HG03432 (cell line): ENCODE data around the gene PHLPP1.
"Not testable (repeated sequence)": the region's sequence is repeated elsewhere in the genome, so short reads cannot be mapped to it uniquely, and the experiment has no call there.

Source experiments
- ATAC-seq: cut with Tn5 transposase; IDR thresholded peaks from one replicate; pipeline ENCODE4 v1.9.1; 2021; ENCODE audit warnings: mild to moderate bottlenecking, moderate library complexity; ENCODE audit not compliant: unreplicated experiment

PHLPP1 gene

DNA sequence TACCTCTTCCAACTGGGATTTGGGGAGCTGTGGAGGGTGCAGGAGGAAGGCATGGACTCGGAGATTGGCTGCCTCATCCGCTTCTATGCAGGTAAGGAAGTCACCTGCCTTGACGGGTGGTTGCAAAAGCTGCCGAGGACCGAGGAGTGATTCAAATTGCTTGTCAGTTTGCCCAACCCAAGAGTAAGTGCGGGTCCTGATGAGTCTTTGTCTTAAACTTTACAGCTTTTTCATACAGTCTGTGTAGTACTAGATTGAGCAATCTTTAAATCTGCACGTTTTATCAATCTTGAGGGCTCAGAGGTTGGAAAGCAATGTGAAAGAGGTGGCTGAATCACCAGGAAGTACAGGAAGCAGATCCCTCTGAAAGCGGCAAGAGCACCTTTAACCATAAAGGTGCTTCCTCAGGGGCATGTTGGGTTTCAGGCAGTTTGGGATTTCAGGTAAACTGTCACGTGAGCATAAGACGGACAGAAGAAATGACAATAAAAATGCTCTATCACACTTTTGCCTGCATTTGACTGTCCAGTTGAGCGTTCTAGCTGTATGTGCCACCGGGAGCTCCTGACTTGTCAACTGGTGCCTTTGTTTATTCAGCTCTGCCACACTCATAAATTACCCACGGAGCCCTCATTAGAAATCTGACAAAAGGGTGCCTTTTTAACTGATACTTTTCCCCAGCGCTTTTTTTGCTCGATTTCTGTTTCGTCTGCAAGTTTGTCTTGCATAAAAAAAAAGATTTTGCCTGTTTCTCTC, 2.0 kb downstream of the PHLPP1 start:
- ATAC-seq: no peak

DNA sequence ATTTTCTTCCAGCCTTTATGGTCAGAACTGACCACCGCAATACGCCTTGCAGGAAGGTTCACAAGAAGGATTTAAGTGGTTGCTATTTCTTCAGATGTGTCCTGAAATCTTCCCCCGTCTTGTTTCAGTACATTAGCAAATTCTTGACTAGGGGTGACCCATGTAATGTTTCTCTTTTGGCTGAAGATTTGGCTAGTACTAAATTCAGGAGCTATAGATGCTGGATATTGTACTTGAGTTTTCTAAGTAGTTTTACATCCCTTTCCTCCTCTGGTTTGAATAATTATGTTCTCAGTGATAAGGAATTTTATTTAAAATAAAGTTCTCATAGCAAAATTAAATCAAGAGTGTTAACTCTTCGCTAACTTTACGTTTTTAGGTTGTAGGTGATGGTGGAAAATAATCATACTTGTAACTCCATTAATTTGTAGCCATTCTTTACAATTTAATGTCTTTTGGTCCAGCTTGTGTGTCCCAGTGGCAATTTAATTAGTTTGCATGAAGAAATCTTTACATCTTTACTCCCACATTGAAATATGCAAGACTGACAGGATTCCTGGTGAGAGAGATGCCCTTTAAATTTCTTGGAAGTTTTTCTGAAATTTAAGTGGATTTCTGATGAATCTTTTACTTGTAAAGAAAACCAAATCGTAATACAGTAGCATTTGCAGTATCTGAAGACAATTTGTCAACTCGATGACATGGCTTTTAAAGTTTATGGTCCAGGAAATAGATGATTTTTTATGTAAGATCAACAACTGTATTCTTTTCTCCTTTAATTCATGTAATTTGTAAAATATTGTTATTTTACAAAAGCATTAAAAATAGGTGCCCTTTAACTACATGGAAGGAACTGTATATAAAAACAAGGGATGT, 2.8 kb downstream of the PHLPP1 start:
- no peak for ATAC-seq

DNA sequence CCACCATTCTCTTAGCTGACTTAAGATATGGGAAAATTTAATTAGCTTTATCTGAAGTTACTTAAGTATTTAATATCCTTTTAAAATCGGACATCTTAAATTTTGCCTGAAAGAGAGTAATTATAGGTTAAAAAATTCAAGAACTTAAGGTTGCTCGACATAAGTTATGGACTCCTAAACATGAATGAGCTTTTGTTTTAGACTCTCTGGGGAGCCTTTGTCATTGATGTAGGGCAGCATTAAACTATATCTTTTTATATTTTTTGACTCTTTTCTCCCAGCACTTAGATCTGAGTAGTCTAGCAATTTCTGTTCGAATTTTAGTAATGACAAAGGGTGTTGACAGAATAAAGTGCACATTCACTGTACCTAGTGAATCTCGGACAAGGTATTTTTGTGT, 4.7 kb downstream of the PHLPP1 start:
- no peak for ATAC-seq

DNA sequence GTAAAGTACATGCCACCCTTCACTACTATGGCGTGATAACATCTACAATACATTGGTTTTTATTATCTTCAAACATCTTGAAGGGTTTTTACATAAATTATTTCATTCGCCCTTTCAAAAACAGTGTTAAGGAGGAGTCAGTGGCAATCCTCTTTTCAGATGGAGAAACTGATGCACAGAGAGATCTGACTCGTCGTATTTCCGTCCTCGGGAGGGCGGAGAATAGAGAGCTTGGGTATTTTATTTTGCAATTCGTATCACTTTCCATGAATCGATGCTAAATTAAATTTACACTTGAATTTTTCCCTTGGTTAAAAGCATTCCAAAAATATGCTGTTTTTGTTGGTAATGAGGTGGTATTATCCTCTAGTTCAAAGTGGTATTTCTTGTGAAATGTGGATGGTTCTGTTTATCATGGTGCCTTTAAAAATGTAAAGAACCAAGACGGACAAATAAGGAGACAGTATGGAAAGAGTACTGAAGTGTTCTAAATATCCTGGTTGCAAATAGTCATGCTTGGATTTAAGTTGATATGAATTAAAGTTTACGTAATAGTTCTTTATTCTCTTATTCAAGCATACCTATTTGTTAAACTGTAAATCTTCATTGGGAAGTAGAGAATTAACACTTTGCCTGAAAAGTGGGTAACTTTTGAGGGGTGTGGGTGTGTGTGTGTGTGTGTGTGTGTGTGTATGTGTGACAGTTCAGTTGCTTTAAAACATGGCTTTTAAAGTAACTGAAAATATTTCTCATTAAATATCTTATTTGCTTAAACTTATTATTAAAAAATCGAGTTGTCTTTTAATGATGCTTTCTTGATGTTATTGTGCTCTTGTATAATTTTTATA, 5.6 kb downstream of the PHLPP1 start:
- no peak for ATAC-seq

DNA sequence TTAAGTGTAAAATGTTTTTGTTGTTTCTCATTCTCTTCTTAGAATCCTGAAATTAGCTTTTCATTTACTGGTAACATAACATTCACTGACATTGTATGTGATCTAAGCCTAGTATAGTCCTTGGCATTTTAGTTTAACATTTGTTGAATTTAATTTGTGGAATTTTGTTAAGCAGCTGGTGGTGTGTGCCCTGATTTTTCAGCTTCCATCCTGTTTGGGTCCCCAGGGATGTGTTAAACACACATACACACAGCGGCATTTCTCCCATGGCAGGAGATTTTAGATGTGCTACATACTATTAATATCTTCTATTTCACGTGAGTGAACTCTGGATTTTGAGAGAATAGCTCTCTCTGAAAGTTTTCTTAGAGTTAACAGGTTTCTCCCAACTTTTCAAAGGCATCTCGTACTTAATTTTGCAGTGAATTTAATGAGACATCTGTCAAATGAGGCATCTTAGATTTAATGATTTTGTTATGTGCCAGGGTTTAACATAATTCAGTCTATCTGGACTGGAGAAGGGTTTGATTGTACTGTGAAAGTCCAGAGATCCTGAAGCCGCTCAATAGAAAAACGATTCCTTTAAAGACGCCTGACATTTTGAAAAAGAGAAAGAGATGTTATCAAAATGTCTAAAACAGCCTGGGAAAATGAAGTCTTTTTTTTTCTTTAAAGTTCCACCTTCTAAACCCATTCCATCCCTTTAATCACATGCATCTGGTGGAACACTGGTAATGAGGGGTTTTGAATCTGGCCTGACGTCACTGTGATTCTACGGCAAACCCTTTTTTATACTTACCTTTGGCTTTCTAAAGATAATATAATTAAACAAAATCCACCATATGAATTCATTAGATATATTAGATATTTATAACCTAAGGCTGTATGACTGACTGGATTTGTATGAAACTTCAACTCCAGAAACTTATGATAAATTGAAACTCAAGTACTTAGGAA, 6.8 kb downstream of the PHLPP1 start:
- ATAC-seq: no peak

DNA sequence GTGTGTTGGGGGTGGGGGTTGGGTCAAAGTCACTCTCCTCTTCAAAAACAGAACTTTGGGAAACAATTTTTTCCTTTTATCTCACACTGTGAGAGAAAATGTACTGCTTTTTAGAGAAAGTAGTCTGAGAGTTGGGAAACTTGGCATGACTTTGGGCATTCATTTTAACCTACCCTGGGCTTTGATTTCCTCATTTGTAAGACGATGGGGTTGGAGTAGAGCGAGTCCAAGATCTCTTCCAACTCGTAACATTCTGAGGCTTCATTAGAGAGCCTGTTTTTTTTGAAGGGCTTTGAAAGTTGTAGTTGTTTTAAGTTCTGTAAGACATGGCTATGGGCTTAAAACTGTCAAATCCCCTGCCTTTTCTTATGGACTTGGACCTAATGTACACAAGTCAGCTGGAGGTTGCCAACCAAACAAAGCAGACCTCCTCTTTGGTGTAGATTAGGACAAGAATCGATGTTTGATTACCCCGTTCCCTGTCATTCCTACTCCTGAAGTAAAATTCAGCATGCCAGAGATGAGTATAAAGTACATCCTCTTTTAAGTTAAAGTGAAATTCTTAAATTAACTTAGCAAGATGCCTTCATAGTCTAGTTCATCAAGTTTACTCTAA, 8.4 kb downstream of the PHLPP1 start:
- ATAC-seq: no peak

DNA sequence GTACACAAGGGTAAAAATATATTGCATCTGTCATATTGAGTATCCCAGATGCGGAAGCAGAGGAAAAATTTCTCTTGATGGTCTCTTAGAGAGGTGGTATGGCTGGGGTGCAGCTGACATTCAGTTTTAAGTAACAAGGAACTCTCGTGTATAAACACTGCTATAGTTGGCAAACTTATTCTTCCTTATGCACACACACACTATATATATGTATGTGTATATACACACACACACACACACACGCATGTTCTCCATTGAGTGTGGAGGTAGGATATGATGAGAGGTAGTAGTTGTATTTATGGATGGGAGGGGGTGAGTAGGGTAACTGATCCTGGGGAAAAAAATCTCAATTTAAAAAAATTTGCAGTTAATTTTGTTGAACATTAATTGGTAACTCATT, 10.6 kb downstream of the PHLPP1 start:
- no peak for ATAC-seq

DNA sequence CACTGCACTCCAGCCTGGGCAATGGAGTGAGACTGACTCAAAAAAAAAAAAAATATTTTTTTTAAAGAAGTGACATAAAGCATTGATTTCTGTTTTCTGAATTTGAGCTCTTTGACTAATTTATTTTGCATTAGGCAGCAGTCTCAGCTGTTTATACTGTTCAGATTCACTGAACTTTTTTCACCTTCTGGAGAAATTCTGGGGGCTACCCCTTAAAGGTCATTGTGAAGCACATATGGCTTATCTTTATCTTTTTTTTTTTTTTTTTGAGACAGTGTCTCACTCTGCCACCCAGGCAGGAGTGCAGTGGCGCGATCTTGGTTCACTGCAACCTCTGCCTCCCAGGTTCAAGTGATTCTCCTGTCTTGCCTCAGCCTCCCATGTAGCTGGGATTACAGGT, 12.9 kb downstream of the PHLPP1 start:
- no peak for ATAC-seq

DNA sequence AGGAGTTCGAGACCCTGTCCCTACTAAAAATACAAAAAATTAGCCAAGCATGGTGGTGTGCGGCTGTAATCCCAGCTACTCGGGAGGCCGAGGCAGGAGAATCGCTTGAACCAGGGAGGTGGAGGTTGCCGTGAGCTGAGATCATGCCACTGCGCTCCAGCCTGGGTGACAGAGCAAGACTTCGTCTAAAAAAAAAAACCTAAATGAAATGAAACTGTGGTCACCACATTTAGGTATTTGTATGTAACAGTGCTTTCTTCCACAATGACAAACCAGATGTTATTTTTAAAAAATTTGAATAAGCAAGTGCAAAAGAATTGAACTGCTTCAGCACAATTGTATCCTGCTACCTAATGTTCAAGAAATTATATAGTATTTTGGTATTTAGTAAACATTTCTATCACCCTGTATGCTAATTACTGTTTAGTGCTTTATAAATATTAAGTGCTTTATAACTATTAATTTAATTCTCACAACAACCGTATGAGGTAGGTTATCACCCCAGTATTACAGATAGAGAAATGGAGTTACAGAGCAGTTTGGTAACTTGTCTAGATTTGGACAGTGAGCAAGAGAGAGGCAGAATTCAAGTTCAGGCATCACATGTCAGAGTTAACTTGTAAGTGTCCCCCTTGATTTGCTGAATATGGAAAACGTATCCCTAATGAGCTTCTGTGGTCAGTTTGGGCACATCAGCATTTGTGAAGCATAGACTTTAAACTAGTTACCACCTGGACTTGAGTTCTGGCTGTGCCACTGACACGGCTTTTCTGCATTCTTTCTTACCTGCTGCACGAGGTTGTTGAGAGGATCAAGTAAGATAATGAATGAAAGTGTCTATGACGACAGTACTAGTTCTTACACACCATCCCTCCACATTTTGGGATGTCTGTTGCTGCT, 14.4 kb downstream of the PHLPP1 start:
- ATAC-seq: peak; percentile 92

DNA sequence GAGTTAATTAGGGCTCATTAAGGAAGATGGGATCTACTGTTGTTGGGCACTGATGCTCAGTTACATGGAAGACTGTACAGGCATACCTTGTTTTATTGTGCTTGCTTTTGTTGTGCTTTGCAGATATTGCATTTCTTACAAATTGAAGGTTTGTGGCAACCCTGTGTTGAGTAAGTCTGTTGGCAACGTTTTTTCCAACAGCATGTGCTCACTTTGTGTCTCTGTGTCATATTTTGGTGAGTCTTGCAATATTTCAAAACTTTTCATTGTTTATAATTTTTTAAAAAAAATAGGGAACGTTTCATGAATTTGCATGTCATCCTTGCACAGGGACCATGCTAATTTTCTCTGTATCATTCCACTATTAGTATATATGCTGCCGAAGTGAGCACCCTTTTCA, 15.6 kb downstream of the PHLPP1 start:
- ATAC-seq: no peak

DNA sequence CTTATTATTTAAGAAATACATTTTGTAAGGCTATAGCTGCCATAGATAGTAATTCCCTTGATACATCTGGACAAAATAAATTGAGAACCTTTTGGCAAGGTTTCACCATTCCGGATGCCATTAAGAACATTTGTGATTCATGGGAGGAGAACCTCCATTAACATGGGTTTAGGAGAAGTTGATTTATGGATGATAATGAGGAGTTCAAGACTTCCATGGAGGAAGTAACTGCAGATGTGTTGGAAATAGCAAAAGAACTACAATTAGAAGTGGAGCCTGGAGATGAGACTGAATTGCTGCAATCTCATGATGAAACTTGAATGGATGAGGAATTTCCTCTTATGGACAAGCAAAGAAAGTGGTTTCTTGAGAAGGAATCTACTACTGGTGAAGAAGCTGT, 17.3 kb downstream of the PHLPP1 start:
- ATAC-seq: no peak

DNA sequence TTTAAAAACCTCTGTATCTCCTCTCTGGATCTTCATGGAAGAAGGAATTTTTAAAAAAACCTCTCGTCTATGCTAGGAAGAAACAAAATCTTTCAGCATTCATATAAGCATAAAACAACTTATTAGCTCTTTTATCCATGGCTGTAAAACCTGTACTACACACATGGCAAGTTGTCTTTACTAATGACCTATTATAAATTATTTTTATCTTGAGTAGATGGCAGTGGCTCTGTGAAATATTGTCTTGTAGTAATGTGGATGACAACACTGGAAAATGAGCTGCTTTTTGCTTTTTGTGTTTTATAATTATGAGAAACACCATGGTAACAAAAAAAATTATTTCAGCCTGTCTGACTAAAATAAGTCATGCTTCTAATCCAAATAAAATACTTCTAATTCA, 18.9 kb downstream of the PHLPP1 start:
- ATAC-seq: no peak

DNA sequence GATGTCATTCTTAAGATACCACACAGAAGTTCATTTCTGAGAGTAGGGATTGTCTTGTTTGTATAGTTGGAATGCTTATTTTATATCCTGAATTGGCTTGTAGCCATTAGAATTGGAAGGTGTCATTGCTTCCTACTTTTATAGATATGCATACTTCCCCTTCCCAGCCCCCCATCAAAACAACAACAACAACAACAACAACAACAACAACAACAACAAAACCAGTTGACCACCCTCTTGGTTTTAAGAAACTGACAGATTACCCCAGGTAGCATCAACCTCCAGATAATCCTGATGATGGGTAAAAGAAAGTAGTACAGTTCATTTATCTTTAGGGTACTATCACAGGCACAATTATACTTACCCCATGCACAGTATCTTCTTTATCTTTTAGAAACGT, 20.0 kb downstream of the PHLPP1 start:
- no peak for ATAC-seq

DNA sequence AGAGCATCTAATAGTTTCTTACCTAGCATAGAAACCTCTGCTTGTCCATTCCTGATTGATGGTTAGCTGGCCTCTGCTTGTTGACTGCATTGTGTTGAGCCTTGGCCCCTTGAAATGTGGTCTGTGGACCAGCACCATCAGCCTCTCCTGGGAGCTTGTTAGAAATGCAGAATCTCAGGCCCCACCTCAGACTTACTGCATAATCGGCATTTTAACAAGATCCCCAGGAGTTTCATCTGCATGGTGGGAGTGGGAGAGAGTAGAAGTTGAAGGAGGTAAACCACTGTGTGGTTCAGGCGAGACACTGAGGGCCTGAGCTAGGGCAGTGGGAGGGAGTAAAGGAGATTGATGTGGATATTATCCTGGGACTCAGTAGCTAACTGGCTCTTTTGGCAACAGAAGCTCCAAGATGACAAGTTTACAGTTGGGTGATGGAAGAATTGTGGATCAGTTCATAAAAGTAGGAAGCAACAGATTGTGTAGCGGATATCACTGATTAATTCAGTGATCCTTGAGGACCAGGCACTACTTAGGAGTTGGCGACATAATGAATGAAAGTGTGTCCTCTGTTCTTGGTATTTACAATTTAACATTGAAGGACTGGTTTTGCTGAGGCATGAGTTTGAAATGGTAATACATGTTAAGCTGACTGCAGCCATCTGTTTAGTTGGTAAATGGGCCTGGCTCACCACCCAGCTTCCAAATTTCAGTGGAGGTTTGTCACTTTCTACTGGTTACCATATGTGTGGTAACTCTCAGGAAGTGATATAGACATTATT, 20.9 kb downstream of the PHLPP1 start:
- no peak for ATAC-seq

DNA sequence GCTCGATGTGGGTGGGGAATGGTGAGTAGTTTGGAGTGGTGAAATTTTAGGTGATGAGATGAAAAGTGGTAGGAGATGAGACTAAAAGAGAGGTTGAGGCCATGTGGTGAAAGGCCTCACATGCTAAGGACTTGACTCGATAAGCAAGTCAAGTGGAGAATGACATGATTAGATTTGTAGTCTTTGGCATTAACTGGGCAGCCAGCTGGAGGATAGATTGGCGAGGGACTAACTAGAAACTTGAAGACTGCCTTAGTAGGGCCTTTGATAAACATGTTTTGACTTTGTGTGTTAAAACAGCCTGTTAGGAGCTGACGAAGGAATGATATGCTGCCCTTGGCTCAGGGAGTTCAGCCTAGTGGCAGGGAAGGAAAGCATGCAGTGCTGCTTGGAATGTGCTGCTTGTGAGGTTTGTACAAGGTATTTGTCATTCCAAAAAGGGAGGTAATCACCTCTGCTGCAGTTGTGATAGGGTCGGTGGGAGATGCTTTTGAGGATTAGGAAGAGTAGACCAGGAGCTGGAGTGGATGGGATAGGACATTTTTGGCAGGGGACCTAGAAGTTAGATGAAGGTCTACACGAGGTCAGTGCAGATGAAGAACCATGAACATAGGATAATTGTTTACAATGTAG, 22.0 kb downstream of the PHLPP1 start:
- ATAC-seq: no peak

DNA sequence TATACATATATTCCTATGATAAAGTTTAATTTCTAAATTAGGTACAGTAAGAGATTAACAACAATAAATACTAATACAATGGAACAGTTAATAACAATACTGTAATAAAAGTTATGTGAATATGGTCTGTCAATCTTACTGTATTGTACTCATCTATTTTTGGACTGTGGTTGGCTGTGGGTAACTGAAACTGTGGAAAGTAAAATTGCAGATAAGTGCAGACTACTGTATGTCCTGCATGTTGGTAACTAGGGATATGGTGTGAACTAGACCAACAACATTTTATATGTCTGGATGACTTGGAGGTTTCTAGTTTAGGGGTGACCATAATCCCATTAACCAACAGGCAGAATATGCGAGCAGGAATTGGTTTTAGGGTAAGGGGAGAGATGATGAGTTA, 23.3 kb downstream of the PHLPP1 start:
- no peak for ATAC-seq

DNA sequence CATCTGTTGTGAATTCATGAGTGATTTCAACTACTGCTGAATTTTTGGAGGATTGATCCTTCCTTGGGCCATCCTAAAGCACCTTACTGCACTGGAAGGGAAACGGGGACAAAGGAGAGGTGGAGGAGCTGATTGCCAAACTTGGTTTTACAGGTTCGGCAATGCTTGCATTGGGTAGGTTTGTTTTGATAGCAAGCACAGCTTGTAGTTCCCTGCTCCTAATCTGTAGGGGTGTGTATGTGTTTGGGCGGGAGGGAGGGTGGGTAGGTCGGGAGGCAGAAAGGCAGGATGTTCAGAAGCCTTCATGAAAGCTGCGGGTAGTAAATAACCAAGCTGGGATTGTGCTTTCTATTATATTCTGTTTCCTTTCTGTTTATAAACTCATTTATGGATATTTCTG, 24.6 kb downstream of the PHLPP1 start:
- no peak for ATAC-seq

DNA sequence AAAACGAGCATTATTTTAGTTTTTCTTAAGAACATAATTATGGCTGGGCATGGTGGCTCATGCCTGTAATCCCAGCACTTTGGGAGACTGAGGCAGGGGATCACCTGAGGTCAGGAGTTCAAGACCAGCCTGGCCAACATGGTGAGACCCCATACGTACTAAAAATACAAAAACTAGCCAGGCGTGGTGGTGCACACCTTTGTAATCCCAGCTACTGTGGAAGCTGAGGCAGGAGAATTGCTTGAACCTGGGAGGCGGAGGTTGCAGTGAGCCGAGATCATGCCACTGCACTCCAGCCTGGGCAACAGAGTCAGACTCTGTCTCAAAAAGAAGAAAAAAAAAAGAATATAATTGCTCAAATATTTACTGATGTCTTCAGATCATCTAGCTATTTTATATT, 25.3 kb downstream of the PHLPP1 start:
- not testable (repeated sequence) for ATAC-seq
